ENCODE data around the gene ACD. TPM values are rescaled to one million over a fixed set of nuclear protein-coding genes. Genes with fewer than 3 reads are reported as not detected.

The ACD gene
- total and polyA plus RNA-seq, 2 of the 4 experiments (the other 2 are of a cell fraction): 15.6 to 31.1 TPM

GRCh38 chr16:67645397-67646121 is 14.5 kb downstream of the ACD start:
- Histone ChIP-seq H3K14ac (replicated peaks; ENCODE audit: low read depth, low read length) (no peak overlapping the region), H3K27me3 (ENCODE audit: control insufficient read depth, insufficient read depth, low read length) (peaks cover 60% of the 10 kb centered on the region), H3K9me1 (ENCODE audit: insufficient read depth, low read length) (no peaks in the 10 kb centered on the region), H3K9ac (ENCODE audit: low read depth, low read length) (no peak overlapping the region), H2AK5ac (ENCODE audit: low read depth, low read length) (no peak overlapping the region), H3K36me3 (ENCODE audit: control insufficient read depth, insufficient read depth, low read length) (no peaks in the 10 kb centered on the region), H3K4me1 (ENCODE audit: control insufficient read depth, insufficient read depth, low read length) (peaks cover 5% of the 10 kb centered on the region; the same call in 1 of the 2 replicates), H3K4me2 (ENCODE audit: low read depth, low read length) (no peak overlapping the region), H4K91ac (ENCODE audit: insufficient read depth, low read depth, low read length) (no peak overlapping the region), H2AFZ (replicated peaks; ENCODE audit: low read length, poor library complexity) (no peak overlapping the region), H2BK5ac (ENCODE audit: low read depth, low read length, poor library complexity, severe bottlenecking) (no peak overlapping the region), H4K8ac (ENCODE audit: low read depth in 2 of 2, low read length in 2 of 2) (no peak overlapping the region), H2BK15ac (ENCODE audit: low read depth, low read length) (no peak overlapping the region), H3K23ac (ENCODE audit: low read depth, low read length) (no peak overlapping the region), H2AK9ac (replicated peaks; ENCODE audit: low read depth, low read length, poor library complexity) (no peak overlapping the region), H3K4me3 (ENCODE audit: insufficient read depth, low read depth, low read length) (no peak overlapping the region), H3K56ac (ENCODE audit: extremely low read depth, insufficient read depth, low read length) (no peak overlapping the region), H2BK120ac (ENCODE audit: low read depth, low read length) (no peak overlapping the region), H3K9me3 (ENCODE audit: control insufficient read depth, insufficient read depth, low read length) (no peaks in the 10 kb centered on the region), H3K79me1 (ENCODE audit: low read depth in 1 of 2, low read length in 2 of 2) (no peaks in the 10 kb centered on the region), H3K18ac (ENCODE audit: low read depth, low read length) (no peak overlapping the region), H3K27ac (ENCODE audit: insufficient read depth, low read length) (no peak overlapping the region), H2BK20ac (ENCODE audit: low read depth, low read length) (no peak overlapping the region), H3K4ac (ENCODE audit: low read depth, low read length) (no peak overlapping the region), H4K5ac (ENCODE audit: low read depth, low read length) (no peak overlapping the region), H4K20me1 (ENCODE audit: insufficient read depth, low read length) (peaks cover 5% of the 10 kb centered on the region)
- POLR2A ChIA-PET (ENCODE audit: unreplicated experiment): no interaction called here
- in situ Hi-C loops (cut with MboI; ENCODE audit: low sequenced_read_pairs) (no loop called here), dilution Hi-C loops (cut with HindIII; ENCODE audit: low sequenced_read_pairs, unreplicated experiment) (no loop called here), intact Hi-C loops (cut with micrococcal nuclease) (no loop called here)
- no peak for ATAC-seq (ENCODE audit: low read depth)
- no peak for DNase-seq
- no TSS peak for BruUV-seq (replicated peaks)
- 59% methylated on average over 8 of the region's 15 CpGs; no CpG with 5 or more reads in 1 of the 2 experiments for WGBS, 2 experiments (ENCODE audit: extremely low coverage in 2 of 2, insufficient read length in 1 of 2)
- CTCF ChIA-PET: interaction anchor here (0.7 to 1.7 kb wide), 4 partner anchors 11 to 124 kb away, joined by 3 to 6 read pairs (median 4); no protein-coding TSS in a partner anchor
- TF ChIP-seq CEBPB (IDR thresholded peaks at IDR 0.05; ENCODE audit: low read depth, low read length): no peak
- no peak for TF ChIP-seq POLR2A (IDR thresholded peaks at IDR 0.05; ENCODE audit: low read depth, low read length)
- TF ChIP-seq CHD1 (IDR thresholded peaks at IDR 0.05; ENCODE audit: low read depth, low read length): no peak
- no peak for TF ChIP-seq RFX5 (IDR thresholded peaks at IDR 0.05; ENCODE audit: low read depth, low read length)
- TF ChIP-seq ELK1 (IDR thresholded peaks at IDR 0.05; ENCODE audit: borderline replicate concordance, low read depth, low read length): no peak
- TF ChIP-seq MAZ (IDR thresholded peaks at IDR 0.05; ENCODE audit: borderline replicate concordance, low read depth, low read length): no peak
- no peak for TF ChIP-seq RCOR1 (IDR thresholded peaks at IDR 0.05; ENCODE audit: insufficient replicate concordance, low read length)
- TF ChIP-seq SMC3 (IDR thresholded peaks at IDR 0.05; ENCODE audit: low read depth, low read length): no peak
- no peak for TF ChIP-seq USF2 (IDR thresholded peaks at IDR 0.05; ENCODE audit: low read depth, low read length)
- TF ChIP-seq MXI1 (IDR thresholded peaks at IDR 0.05; ENCODE audit: borderline replicate concordance, low read depth, low read length): no peak
- TF ChIP-seq RAD21 (IDR thresholded peaks at IDR 0.05; ENCODE audit: low read length): no peak

Data from IMR-90 (cell line).